CD4-positive, alpha-beta T cell treated with Interleukin-6 at 100 ng/mL for 8 hours (primary cell): ENCODE results near the gene FIBP.

Experiments used
- DNase-seq: peaks from one replicate; pipeline ENCODE4 v3.0.0-alpha.2; 2020; ENCODE audit warnings: mixed read lengths, low spot score

The FIBP gene

GRCh38 chr11:65844231-65844872, 43.9 kb downstream of the FIBP start:
- no peak for DNase-seq

DNA sequence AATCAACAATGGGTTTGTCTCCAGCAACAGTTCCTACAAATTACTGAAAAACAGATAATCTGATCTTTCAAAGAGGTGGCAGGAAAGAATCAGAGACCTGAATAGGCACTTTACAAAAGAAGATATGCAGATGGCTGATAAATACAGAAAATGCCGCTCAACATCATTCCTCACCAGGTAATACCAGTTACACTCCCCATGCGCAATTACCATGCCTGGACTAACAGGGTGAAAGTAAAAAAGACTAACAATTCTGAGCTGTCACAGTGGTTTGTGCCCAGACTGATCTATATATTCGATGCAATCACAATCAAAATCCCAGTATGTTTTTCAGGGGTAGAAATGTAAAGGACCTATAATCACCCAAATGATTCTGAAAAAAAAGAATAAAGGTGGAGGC, 44.5 kb downstream of the FIBP start:
- DNase-seq = no peak

DNA sequence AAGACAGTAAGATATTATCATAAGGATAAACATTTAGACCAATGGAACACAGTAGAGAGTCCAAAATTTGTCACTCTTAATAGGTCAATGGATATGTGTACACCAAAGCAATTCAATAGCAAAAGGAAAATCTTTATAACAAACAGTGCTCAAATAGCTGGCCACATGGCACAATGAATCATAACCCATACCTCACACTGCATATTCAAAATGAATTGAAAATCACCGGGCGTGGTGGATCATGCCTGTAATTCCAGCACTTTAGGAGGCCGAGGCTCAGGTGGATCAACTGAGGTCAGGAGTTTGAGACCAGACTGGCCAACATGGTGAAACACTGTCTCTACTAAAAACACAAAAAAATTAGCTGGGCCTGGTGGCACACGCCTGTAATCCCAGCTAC, 46.1 kb downstream of the FIBP start:
- no peak for DNase-seq

DNA sequence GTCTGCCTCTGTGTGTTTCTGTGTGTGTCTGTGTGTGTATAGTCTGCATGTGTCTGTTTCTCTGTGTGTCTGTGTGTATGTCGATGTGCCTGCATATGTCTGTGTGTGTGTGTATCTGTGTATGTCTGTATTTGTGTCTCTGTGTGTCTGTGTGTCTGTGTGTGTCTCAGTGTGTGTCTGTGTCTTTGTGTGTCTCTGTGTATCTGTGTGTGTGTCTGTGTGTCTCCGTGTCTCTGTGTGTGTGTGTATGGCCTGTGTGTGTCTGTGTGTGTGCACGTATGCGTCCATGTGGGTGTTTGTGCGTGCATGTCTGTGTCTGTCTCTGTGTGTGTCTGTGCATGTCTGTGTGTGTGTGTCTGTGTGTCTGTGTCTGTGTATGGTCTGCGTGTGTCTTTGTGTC, 54.1 kb downstream of the FIBP start:
- DNase-seq = no peak
